Measurements from ENCODE around the gene MYOD1.

The MYOD1 gene

DNA sequence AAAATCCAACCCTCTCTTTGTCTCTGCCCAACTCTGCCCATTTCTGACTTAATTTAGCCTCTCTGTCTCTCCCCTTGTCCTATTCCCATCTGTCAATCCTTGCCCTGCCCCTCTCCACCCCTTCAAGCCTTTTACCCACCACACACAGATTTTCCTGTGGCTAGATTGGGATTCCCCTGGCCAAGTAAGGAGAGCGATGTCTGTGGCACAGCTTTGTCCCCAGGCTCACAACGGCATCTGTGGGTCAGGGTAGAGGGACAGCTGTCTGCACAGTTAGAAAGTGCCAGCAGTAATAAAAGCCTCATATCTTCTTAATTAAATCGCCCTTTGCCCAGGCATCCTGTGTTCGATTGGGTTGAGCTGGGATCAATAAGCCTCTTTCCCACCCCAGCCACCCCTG, 13.9 kb downstream of the MYOD1 start:
- TF ChIP-seq, protein P1, sequence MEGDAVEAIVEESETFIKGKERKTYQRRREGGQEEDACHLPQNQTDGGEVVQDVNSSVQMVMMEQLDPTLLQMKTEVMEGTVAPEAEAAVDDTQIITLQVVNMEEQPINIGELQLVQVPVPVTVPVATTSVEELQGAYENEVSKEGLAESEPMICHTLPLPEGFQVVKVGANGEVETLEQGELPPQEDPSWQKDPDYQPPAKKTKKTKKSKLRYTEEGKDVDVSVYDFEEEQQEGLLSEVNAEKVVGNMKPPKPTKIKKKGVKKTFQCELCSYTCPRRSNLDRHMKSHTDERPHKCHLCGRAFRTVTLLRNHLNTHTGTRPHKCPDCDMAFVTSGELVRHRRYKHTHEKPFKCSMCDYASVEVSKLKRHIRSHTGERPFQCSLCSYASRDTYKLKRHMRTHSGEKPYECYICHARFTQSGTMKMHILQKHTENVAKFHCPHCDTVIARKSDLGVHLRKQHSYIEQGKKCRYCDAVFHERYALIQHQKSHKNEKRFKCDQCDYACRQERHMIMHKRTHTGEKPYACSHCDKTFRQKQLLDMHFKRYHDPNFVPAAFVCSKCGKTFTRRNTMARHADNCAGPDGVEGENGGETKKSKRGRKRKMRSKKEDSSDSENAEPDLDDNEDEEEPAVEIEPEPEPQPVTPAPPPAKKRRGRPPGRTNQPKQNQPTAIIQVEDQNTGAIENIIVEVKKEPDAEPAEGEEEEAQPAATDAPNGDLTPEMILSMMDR (IDR thresholded peaks at IDR 0.05; ENCODE audit: low read depth, low read length, missing control alignments) = no peak
- Histone ChIP-seq H3K4me3 (ENCODE audit: low read depth, low read length) (no peak overlapping the region), H3K27ac (no peak overlapping the region), H3K27me3 (replicated peaks) (peaks cover 25% of the 10 kb centered on the region), H3K36me3 (replicated peaks) (no peaks in the 10 kb centered on the region)
- in situ Hi-C loops (cut with HindIII; ENCODE audit: low pct_ligation_motif_present, low sequenced_read_pairs) = loop anchor here (25.0 kb wide), 1 partner anchor 254 kb away; no protein-coding TSS in a partner anchor
- DNase-seq = no peak

DNA sequence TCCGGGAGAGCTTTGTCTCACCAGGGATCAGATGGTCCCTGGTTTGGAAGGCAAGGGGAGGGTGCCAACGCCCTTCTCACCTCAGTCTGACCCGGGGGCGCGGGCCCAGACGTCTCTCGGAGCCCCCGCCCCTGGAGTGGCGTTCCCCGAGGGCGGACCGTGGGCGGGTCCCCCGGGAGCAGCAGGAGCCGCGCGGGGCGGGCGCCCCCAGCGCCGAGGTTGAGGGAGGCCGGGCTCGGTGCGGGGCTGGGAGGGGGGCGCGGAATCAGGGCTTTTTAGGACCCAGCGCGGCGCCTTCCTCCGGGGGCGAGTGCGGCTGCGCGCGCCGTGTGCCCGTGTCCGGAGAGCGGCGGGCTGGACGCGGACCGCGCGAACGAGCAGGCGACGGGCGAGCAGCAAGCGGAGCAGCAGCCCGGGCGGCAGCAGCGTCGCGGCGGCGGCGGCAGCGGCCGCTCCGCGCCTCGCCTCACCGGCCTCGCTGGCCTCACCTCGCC, 15.1 kb downstream of the MYOD1 start, which contains the start of gene KCNC1:
Gene KCNC1, plus strand, starts transcription at position 364 of the 494 bp plus-strand sequence. CDS start 1,222 bp downstream, outside the sequence.
- DNase-seq = no peak
- peak within 1 kb of the TSS; percentile 20 for H3K4me3 ChIP-seq (ENCODE audit: low read depth, low read length)
- H3K27ac ChIP-seq = no peak within 1 kb of the TSS
- TF ChIP-seq, protein P1 (IDR thresholded peaks at IDR 0.05; ENCODE audit: low read depth, low read length, missing control alignments) = no peak
- in situ Hi-C loops (cut with HindIII; ENCODE audit: low pct_ligation_motif_present, low sequenced_read_pairs) = loop anchor here (25.0 kb wide), 1 partner anchor 253 kb away; no protein-coding TSS in a partner anchor
- H3K36me3 ChIP-seq (replicated peaks) = no peaks in the 10 kb centered on the region
- peaks cover 34% of the 10 kb centered on the region for H3K27me3 ChIP-seq (replicated peaks)

DNA sequence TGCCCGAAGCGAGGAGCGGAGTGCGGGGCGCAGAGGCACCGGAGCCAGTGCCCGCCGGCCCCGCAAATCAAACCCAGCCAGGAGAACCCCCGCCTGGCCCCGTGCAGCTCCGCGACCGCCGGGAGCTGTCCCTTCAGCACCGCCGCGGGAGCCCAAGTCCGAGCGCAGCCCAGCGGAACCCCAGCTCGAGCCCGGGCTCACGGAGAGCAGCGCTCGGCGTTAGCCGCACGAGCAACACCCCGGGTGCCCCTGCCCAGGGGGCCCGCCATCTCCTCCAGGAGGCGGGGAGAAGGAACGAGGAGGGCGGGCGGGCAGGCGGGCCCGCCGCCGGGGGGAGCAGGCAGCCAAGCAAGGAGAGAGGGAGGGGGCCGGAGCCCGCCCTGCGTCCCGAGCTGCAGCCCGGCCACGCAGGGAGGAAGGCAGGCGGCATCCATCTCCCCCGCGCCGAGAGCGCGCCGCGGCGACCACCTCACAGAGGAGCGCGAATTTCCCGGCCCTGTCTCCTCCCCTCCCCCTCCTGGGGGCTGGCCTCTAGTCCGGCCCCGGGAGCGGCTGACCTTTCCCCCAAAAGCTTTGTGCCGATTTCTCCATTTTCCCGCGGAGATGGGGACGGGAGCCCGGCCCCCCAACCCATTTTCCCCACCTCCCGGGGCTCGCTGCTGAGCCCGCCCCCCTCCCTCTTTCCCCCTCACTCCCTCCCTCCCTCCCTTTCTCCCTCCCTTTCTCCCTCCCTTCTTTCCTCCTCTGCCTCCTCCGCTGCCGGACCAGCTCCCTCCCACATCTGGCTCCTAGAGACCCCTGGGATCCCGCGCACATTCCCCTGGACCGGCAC, 15.8 kb downstream of the MYOD1 start:
- no peaks in the 10 kb centered on the region for H3K36me3 ChIP-seq (replicated peaks)
- H3K4me3 ChIP-seq (ENCODE audit: low read depth, low read length) = peak overlapping the region; percentile 1
- TF ChIP-seq, protein P1 (IDR thresholded peaks at IDR 0.05; ENCODE audit: low read depth, low read length, missing control alignments) = no peak
- in situ Hi-C loops (cut with HindIII; ENCODE audit: low pct_ligation_motif_present, low sequenced_read_pairs) = loop anchor here (25.0 kb wide), 1 partner anchor 252 kb away; no protein-coding TSS in a partner anchor
- DNase-seq = peak; percentile 46
- H3K27me3 ChIP-seq (replicated peaks) = peaks cover 36% of the 10 kb centered on the region
- no peak overlapping the region for H3K27ac ChIP-seq

DNA sequence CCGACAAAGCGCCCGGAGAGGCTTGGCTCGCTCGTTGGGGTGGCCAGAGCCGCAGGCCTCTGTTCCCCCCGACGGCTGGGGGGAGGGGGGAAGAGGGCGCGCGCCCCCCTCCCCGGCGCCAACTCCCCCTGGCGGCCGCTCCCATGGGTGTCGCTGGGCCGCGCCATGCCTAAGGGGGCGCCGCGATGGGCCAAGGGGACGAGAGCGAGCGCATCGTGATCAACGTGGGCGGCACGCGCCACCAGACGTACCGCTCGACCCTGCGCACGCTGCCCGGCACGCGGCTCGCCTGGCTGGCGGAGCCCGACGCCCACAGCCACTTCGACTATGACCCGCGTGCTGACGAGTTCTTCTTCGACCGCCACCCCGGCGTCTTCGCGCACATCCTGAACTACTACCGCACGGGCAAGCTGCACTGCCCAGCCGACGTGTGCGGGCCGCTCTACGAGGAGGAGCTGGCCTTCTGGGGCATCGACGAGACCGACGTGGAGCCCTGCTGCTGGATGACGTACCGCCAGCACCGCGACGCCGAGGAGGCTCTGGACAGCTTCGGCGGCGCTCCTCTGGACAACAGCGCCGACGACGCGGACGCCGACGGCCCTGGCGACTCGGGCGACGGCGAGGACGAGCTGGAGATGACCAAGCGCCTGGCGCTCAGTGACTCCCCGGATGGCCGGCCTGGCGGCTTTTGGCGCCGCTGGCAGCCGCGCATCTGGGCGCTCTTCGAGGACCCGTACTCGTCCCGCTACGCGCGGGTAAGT, 16.6 kb downstream of the MYOD1 start:
- H3K27me3 ChIP-seq (replicated peaks) = peaks cover 36% of the 10 kb centered on the region
- in situ Hi-C loops (cut with HindIII; ENCODE audit: low pct_ligation_motif_present, low sequenced_read_pairs) = loop anchor here (25.0 kb wide), 1 partner anchor 251 kb away; no protein-coding TSS in a partner anchor
- no peak overlapping the region for H3K4me3 ChIP-seq (ENCODE audit: low read depth, low read length)
- DNase-seq = no peak
- no peak overlapping the region for H3K27ac ChIP-seq
- TF ChIP-seq, protein P1 (IDR thresholded peaks at IDR 0.05; ENCODE audit: low read depth, low read length, missing control alignments) = no peak
- H3K36me3 ChIP-seq (replicated peaks) = no peaks in the 10 kb centered on the region

DNA sequence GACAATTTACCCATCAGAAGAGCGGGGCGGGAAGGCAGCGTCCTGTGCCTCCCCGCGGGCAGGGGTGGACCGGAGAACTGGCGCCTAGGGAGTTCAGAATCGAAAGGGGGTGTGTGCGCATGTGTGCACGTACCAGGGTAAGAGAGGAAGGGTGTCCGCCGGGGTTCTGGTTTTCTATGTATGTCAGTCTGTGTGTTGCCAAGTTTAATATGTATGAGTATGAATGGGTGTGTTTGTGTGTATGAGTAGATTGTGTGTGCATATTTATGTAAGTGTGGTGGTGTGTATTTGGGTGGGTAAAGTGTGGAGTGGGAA, 17.2 kb downstream of the MYOD1 start:
- no peak overlapping the region for H3K27ac ChIP-seq
- H3K36me3 ChIP-seq (replicated peaks) = no peaks in the 10 kb centered on the region
- DNase-seq = no peak
- in situ Hi-C loops (cut with HindIII; ENCODE audit: low pct_ligation_motif_present, low sequenced_read_pairs) = loop anchor here (25.0 kb wide), 1 partner anchor 251 kb away; no protein-coding TSS in a partner anchor
- TF ChIP-seq, protein P1 (IDR thresholded peaks at IDR 0.05; ENCODE audit: low read depth, low read length, missing control alignments) = no peak
- no peak overlapping the region for H3K4me3 ChIP-seq (ENCODE audit: low read depth, low read length)
- H3K27me3 ChIP-seq (replicated peaks) = peaks cover 36% of the 10 kb centered on the region
